Colonic mucosa (tissue), 4 donors: Measurements from ENCODE around the gene SPECC1L. TPM values are rescaled to one million over a fixed set of nuclear protein-coding genes. Genes with fewer than 3 reads are reported as not detected.

ENCODE experiments used
- DNase-seq: peaks from one replicate; pipeline ENCODE4 v3.0.0-alpha.2; 2020
- H3K27ac ChIP-seq: fragments of 200-600 bp; one replicate; pipeline ENCODE4 v1.8.0; 2021
- H3K27me3 ChIP-seq: fragments of 200-600 bp; one replicate; pipeline ENCODE4 v1.8.0; 2021
- H3K36me3 ChIP-seq: fragments of 200-600 bp; one replicate; pipeline ENCODE4 v1.8.0; 2021
- H3K4me1 ChIP-seq: fragments of 200-600 bp; one replicate; pipeline ENCODE4 v1.8.0; 2021; ENCODE audit warnings: mild to moderate bottlenecking
- H3K4me3 ChIP-seq: fragments of 200-600 bp; one replicate; pipeline ENCODE4 v1.8.0; 2021
- H3K9ac ChIP-seq, 2 donors: one replicate each; pipeline ENCODE4 v1.7.0; 2013; ENCODE audit warnings: control low read depth in 2 of 2, low read depth in 2 of 2, low read length in 2 of 2
- H3K9me3 ChIP-seq: fragments of 200-600 bp; one replicate; pipeline ENCODE4 v1.8.0; 2021
- intact Hi-C: fragments of 100-400 bp; cut with DNase I; formaldehyde crosslinking; loops from one replicate; pipeline ENCODE4 v1.14.1; 2022
- total RNA-seq, 2 donors: library from RNA; stranded (reverse); fragmentation: NEBNext Ultra II Directional in 1 of 2; extraction: Animal tissue kit (Norgen Biotek cat#: 25700) in 1 of 2; gene quantifications; one replicate each; pipeline ENCODE4 v1.2.1, GENCODE V29; 2021
- TF ChIP-seq, protein P1 (sequence below): fragments of 200-600 bp; IDR thresholded peaks from one replicate; pipeline ENCODE4 v1.8.0; 2022; ENCODE audit warnings: antibody characterized with exemption, mild to moderate bottlenecking
- donor health status: healthy.
- donor health status: DM: no; HTN: no; CAD: no.
- donor health status: DM: no; HTN: no; CAD: no.

Gene SPECC1L
- total RNA-seq, 2 donors from 2014 or later, result 45.3 to 55.3 TPM

DNA sequence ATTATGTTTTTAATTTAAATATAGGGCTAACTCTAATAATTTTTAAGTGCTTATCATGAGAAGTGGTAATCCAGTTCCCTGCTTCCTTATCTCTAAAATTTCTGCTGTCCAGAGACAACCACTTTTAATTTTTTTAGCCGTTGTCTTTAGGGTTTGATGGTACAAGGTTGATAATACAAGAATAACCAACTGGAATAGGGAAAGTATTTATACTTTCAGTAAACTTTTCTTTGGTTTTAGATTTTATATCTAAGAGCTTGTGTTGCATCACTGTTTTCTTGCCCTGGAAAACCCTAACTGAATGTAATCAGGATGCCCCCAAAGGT, 110.2 kb downstream of the SPECC1L start:
- H3K36me3 ChIP-seq, result no peaks in the 10 kb centered on the region
- no peaks in the 10 kb centered on the region for H3K9me3 ChIP-seq
- no peak for DNase-seq
- H3K4me3 ChIP-seq, result no peak overlapping the region
- H3K4me1 ChIP-seq, result no peaks in the 10 kb centered on the region
- no peaks in the 10 kb centered on the region for H3K27me3 ChIP-seq
- H3K9ac ChIP-seq, result no peak overlapping the region
- TF ChIP-seq, protein P1, sequence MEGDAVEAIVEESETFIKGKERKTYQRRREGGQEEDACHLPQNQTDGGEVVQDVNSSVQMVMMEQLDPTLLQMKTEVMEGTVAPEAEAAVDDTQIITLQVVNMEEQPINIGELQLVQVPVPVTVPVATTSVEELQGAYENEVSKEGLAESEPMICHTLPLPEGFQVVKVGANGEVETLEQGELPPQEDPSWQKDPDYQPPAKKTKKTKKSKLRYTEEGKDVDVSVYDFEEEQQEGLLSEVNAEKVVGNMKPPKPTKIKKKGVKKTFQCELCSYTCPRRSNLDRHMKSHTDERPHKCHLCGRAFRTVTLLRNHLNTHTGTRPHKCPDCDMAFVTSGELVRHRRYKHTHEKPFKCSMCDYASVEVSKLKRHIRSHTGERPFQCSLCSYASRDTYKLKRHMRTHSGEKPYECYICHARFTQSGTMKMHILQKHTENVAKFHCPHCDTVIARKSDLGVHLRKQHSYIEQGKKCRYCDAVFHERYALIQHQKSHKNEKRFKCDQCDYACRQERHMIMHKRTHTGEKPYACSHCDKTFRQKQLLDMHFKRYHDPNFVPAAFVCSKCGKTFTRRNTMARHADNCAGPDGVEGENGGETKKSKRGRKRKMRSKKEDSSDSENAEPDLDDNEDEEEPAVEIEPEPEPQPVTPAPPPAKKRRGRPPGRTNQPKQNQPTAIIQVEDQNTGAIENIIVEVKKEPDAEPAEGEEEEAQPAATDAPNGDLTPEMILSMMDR, result no peak
- intact Hi-C loops, result no loop called here
- H3K27ac ChIP-seq, result no peak overlapping the region

DNA sequence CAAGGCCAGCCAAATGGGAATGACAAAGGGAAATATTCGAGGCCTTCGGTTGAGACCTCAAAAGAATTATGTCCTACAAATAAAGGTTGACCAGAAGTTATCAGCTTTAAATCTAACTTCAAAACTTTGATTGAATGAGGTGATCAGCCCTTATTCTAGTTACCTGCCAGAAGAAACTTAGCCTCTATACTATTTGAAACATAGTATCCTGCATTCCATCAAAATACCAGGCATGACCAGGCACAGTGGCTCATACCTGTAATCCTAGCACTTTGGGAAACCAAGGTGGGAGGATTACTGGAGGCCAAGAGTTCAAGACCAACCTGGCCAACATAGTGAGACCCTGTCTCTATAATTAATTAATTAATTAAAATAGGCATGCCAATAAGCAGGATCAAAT, 112.4 kb downstream of the SPECC1L start:
- Histone ChIP-seq H3K27ac (no peak overlapping the region), H3K4me3 (no peak overlapping the region), H3K27me3 (no peaks in the 10 kb centered on the region), H3K9ac (no peak overlapping the region), H3K4me1 (no peaks in the 10 kb centered on the region), H3K36me3 (no peaks in the 10 kb centered on the region), H3K9me3 (no peaks in the 10 kb centered on the region)
- intact Hi-C loops, result no loop called here
- no peak for DNase-seq
- TF ChIP-seq, protein P1, result no peak

DNA sequence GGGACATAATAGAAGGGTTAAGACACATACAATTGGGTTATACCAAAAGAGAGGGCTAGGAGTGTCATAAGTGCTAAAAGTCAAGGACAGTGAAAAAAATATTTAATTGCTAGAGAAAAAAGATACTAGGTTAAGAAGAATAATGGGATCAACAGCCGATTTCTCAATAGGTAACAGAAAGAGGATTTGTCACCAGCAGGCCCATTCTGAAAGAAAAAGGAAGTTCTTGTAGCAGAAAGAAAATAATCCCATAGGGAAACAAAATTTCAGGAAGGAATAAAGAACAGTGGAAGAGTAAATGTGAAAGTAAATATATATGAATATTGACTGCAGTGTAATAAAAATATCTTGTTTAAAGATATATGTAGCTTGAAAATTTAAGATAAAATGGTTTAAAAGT, 113.5 kb downstream of the SPECC1L start:
- intact Hi-C loops, result no loop called here
- TF ChIP-seq, protein P1, result no peak
- no peaks in the 10 kb centered on the region for H3K4me1 ChIP-seq
- no peaks in the 10 kb centered on the region for H3K36me3 ChIP-seq
- H3K27ac ChIP-seq, result no peak overlapping the region
- DNase-seq, result no peak
- no peak overlapping the region for H3K4me3 ChIP-seq
- no peaks in the 10 kb centered on the region for H3K27me3 ChIP-seq
- no peak overlapping the region for H3K9ac ChIP-seq
- no peaks in the 10 kb centered on the region for H3K9me3 ChIP-seq

DNA sequence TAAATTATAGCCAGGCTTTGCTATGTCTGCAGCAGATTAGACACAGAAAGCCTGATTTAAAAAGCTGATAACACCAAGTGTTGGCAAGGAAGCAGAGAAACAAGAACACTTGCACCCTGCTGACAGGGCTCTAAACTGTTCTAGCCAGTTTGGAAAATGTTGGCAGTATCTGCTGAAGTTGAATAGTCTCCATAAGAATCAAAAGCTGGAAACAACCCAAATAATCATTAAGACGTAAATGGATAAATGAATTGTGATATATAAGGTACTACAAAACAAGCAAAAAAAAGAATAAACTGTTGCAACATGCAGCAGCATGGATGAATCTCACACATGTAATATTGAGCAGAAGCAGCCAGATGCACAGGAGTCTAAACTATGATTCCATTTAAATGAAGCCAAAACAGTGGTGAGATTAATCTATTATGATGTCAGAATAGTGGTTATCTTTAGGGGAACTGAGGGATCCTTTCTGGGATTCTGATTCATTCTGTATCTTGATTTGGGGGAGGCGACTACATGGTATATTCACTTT, 116.4 kb downstream of the SPECC1L start:
- no peak overlapping the region for H3K4me3 ChIP-seq
- no peaks in the 10 kb centered on the region for H3K27me3 ChIP-seq
- no peak for DNase-seq
- no peaks in the 10 kb centered on the region for H3K36me3 ChIP-seq
- no peak overlapping the region for H3K9ac ChIP-seq
- no peaks in the 10 kb centered on the region for H3K4me1 ChIP-seq
- H3K9me3 ChIP-seq, result no peaks in the 10 kb centered on the region
- TF ChIP-seq, protein P1, result no peak
- intact Hi-C loops, result no loop called here
- H3K27ac ChIP-seq, result no peak overlapping the region

DNA sequence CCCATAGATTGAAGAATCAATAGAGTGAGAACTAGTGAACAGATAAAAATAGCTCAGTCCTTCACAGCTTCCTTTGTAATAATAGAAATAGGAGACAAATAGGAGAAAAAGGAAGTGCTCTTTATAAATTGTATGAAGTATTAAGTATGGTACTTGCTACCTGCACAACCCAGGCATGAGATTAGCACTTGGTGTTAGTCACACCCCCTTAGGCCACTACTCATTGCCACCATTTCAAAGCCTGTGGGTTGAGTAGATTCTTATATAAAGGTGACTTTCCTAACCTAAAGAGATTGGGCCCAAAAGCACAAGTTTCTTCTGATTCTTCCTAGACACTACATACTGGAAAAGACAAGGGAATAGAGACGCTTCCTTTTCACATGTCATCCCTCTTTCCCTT, 119.0 kb downstream of the SPECC1L start:
- Histone ChIP-seq H3K27ac (no peak overlapping the region), H3K36me3 (no peaks in the 10 kb centered on the region), H3K4me1 (no peaks in the 10 kb centered on the region), H3K27me3 (no peaks in the 10 kb centered on the region), H3K9me3 (no peaks in the 10 kb centered on the region), H3K4me3 (no peak overlapping the region), H3K9ac (no peak overlapping the region)
- no peak for DNase-seq
- intact Hi-C loops, result loop anchor here (10.0 kb wide), 1 partner anchor 55 kb away; no protein-coding TSS in a partner anchor
- TF ChIP-seq, protein P1, result no peak

DNA sequence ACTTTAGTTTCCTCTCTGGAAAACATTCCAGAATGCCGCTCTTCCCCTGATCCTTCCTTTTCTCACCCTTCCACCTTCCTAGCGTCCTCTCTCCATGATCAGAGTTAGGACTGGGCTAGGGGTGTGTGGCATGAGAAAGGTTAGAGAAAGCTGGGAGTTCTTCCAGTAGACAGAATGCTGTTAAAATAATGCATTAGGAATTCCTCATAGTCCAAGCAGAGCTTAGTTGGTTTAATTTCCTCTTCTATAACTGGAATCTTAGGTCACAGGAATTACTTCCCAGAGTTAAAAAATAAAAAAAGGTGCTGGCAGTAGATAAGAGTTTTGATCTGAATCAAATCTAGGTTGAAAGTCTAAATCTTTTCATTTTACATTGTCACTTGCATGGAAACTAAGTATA, 119.5 kb downstream of the SPECC1L start:
- DNase-seq, result no peak
- H3K9me3 ChIP-seq, result no peaks in the 10 kb centered on the region
- intact Hi-C loops, result loop anchor here (10.0 kb wide), 1 partner anchor 55 kb away; no protein-coding TSS in a partner anchor
- H3K4me1 ChIP-seq, result no peaks in the 10 kb centered on the region
- TF ChIP-seq, protein P1, result no peak
- no peak overlapping the region for H3K4me3 ChIP-seq
- H3K9ac ChIP-seq, result no peak overlapping the region
- H3K27me3 ChIP-seq, result no peaks in the 10 kb centered on the region
- no peak overlapping the region for H3K27ac ChIP-seq
- H3K36me3 ChIP-seq, result no peaks in the 10 kb centered on the region
